IMR-90 (cell line): ENCODE data around the gene DIP2C. TPM values are rescaled to one million over a fixed set of nuclear protein-coding genes. Genes with fewer than 3 reads are reported as not detected.

Experiments used
- ATAC-seq: fragments of 200-7000 bp; cut with Tn5 transposase; 2 replicates; pipeline ENCODE4 v1.9.1; 2020; ENCODE audit warnings: low read depth, mild to moderate bottlenecking, moderate library complexity
- BruUV-seq: library from RNA; stranded (reverse); fragments of 400-500 nt; replicated peaks from 2 replicates; lab custom pipeline; 2021; lab: Mats Ljungman, UMichigan
- CTCF ChIA-PET: fragments of 300-600 bp; formaldehyde crosslinking; extraction: SDS; loops from one replicate; lab custom pipeline; 2021; ENCODE audit warnings: antibody characterized with exemption; lab: Yijun Ruan, JAX
- POLR2A ChIA-PET: fragments of 300-600 bp; sonication (Branson Sonifier 250); formaldehyde crosslinking; loops from one replicate; lab custom pipeline; 2022; ENCODE audit warnings: antibody characterized with exemption; ENCODE audit not compliant: unreplicated experiment; lab: Charles Lee
- DNase-seq: peaks from one replicate; pipeline ENCODE4 v3.0.0; 2013
- H2AFZ ChIP-seq: replicated peaks from 2 replicates; pipeline ENCODE3; 2013; ENCODE audit warnings: low read length, mild to moderate bottlenecking; ENCODE audit not compliant: poor library complexity
- H2AK5ac ChIP-seq: 2 replicates; pipeline ENCODE4 v1.6.1; 2013; ENCODE audit warnings: low read depth, low read length, inconsistent platforms
- H2AK9ac ChIP-seq: replicated peaks from 2 replicates; pipeline ENCODE3; 2013; ENCODE audit warnings: mild to moderate bottlenecking, low read depth, low read length, moderate library complexity; ENCODE audit not compliant: poor library complexity
- H2BK120ac ChIP-seq: 2 replicates; pipeline ENCODE4 v1.6.1; 2013; ENCODE audit warnings: low read depth, low read length, inconsistent platforms
- H2BK15ac ChIP-seq: 3 replicates; pipeline ENCODE4 v1.6.1; 2013; ENCODE audit warnings: low read depth, low read length, inconsistent platforms
- H2BK20ac ChIP-seq: 2 replicates; pipeline ENCODE4 v1.6.1; 2013; ENCODE audit warnings: low read depth, mild to moderate bottlenecking, inconsistent platforms, low read length, moderate library complexity
- H2BK5ac ChIP-seq: 2 replicates; pipeline ENCODE4 v1.6.1; 2013; ENCODE audit warnings: mild to moderate bottlenecking, low read depth, low read length, inconsistent platforms; ENCODE audit not compliant: poor library complexity, severe bottlenecking
- H3K14ac ChIP-seq: replicated peaks from 2 replicates; pipeline ENCODE4 v1.6.1; 2013; ENCODE audit warnings: low read depth, low read length, inconsistent platforms
- H3K18ac ChIP-seq: 2 replicates; pipeline ENCODE4 v1.6.1; 2013; ENCODE audit warnings: low read depth, low read length, control low read depth
- H3K23ac ChIP-seq: 2 replicates; pipeline ENCODE4 v1.6.1; 2013; ENCODE audit warnings: low read depth, low read length, inconsistent platforms
- H3K27ac ChIP-seq: 2 replicates; pipeline ENCODE4 v1.5.1; 2013; ENCODE audit warnings: mild to moderate bottlenecking, control low read depth, low read length; ENCODE audit not compliant: insufficient read depth
- H3K27me3 ChIP-seq: 2 replicates; pipeline ENCODE4 v1.6.1; 2013; ENCODE audit warnings: low read length; ENCODE audit not compliant: control insufficient read depth, insufficient read depth
- H3K36me3 ChIP-seq: 2 replicates; pipeline ENCODE4 v1.6.1; 2013; ENCODE audit warnings: low read length, mixed read lengths; ENCODE audit not compliant: control insufficient read depth, insufficient read depth
- H3K4ac ChIP-seq: 2 replicates; pipeline ENCODE4 v1.6.1; 2013; ENCODE audit warnings: low read depth, low read length, inconsistent platforms
- H3K4me1 ChIP-seq: 2 replicates; pipeline ENCODE4 v1.6.1; 2013; ENCODE audit warnings: low read length, mixed read lengths; ENCODE audit not compliant: control insufficient read depth, insufficient read depth
- H3K4me2 ChIP-seq: 2 replicates; pipeline ENCODE4 v1.6.1; 2013; ENCODE audit warnings: low read depth, mild to moderate bottlenecking, control low read depth, low read length, moderate library complexity
- H3K4me3 ChIP-seq: 2 replicates; pipeline ENCODE4 v1.5.1; 2013; ENCODE audit warnings: low read depth, mild to moderate bottlenecking, control low read depth, low read length, moderate library complexity; ENCODE audit not compliant: insufficient read depth
- H3K56ac ChIP-seq: 2 replicates; pipeline ENCODE4 v1.6.1; 2013; ENCODE audit warnings: low read length, inconsistent platforms; ENCODE audit not compliant: insufficient read depth; ENCODE audit errors: extremely low read depth
- H3K79me1 ChIP-seq, 2 experiments: 2 replicates each; pipeline ENCODE4 v1.6.1; 2013; ENCODE audit warnings: low read length in 2 of 2, inconsistent platforms in 1 of 2, low read depth in 1 of 2
- H3K9ac ChIP-seq: 2 replicates; pipeline ENCODE4 v1.6.1; 2013; ENCODE audit warnings: low read depth, low read length, control low read depth
- H3K9me1 ChIP-seq: 2 replicates; pipeline ENCODE4 v1.6.1; 2013; ENCODE audit warnings: low read length, inconsistent platforms; ENCODE audit not compliant: insufficient read depth
- H3K9me3 ChIP-seq: 2 replicates; pipeline ENCODE4 v1.6.1; 2013; ENCODE audit warnings: low read length; ENCODE audit not compliant: control insufficient read depth, insufficient read depth
- H4K20me1 ChIP-seq: 2 replicates; pipeline ENCODE4 v1.6.1; 2013; ENCODE audit warnings: low read length, inconsistent platforms; ENCODE audit not compliant: insufficient read depth
- H4K5ac ChIP-seq: 2 replicates; pipeline ENCODE4 v1.6.1; 2013; ENCODE audit warnings: mild to moderate bottlenecking, low read depth, low read length, control low read depth
- H4K8ac ChIP-seq, 2 experiments: 2 replicates each; pipeline ENCODE4 v1.6.1; 2013; ENCODE audit warnings: low read depth in 2 of 2, low read length in 2 of 2, control low read depth in 1 of 2, inconsistent platforms in 1 of 2
- H4K91ac ChIP-seq: 2 replicates; pipeline ENCODE4 v1.6.1; 2013; ENCODE audit warnings: low read depth, low read length, inconsistent platforms; ENCODE audit not compliant: insufficient read depth
- FOS ChIP-seq: fragments of 150-350 bp; IDR thresholded peaks from 2 replicates; pipeline ENCODE4 v1.6.1; 2016; ENCODE audit warnings: low read depth, low read length
- MAZ ChIP-seq: IDR thresholded peaks from 2 replicates; pipeline ENCODE4 v1.6.1; 2012; ENCODE audit warnings: low read depth, mild to moderate bottlenecking, low read length, improper control_type of control experiment, moderate library complexity, borderline replicate concordance
- POLR2A ChIP-seq: IDR thresholded peaks from 2 replicates; pipeline ENCODE4 v1.6.1; 2012; ENCODE audit warnings: mild to moderate bottlenecking, low read depth, low read length
- WGBS, 2 experiments: methylation state at CpG; one replicate each; pipeline versions ENCODE4 v1.1.5 to v1.1.7; 2013; ENCODE audit warnings: missing lambda C conversion rate in 2 of 2; ENCODE audit not compliant: insufficient read length in 1 of 2; ENCODE audit errors: extremely low coverage in 2 of 2; 5-methylcytosine and 5-hydroxymethylcytosine counted together
- dilution Hi-C: fragments of 300-500 bp; cut with HindIII; formaldehyde crosslinking; loops from one replicate; pipeline ENCODE4 v1.14.3; 2018; ENCODE audit warnings: low sequenced_read_pairs; ENCODE audit not compliant: unreplicated experiment
- in situ Hi-C: fragments of 300-500 bp; cut with MboI; formaldehyde crosslinking; loops from 3 replicates; pipeline ENCODE4 v1.14.3; 2019; ENCODE audit warnings: low sequenced_read_pairs, inconsistent platforms, mixed read lengths
- intact Hi-C: fragments of 100-400 bp; cut with micrococcal nuclease; formaldehyde crosslinking; loops from 2 replicates; pipeline ENCODE4 v1.10.0; 2022
- polyA plus RNA-seq, 3 experiments: library from polyadenylated mRNA; depleted of rRNA; stranded (reverse); fragments of >200 nt; gene quantifications; 2 replicates each; pipeline ENCODE4 v1.2.3, GENCODE V29; 2012; ENCODE audit warnings: low replicate concordance in 1 of 3
- total RNA-seq: library from RNA; depleted of rRNA; stranded (reverse); fragments of >200 nt; gene quantifications from 2 replicates; pipeline ENCODE4 v1.2.3, GENCODE V29; 2012
- TF ChIP-seq, protein P1 (sequence below): conservative IDR thresholded peaks from 2 replicates; pipeline ENCODE4 v1.5.1; 2012; ENCODE audit warnings: mild to moderate bottlenecking, low read depth, low read length, improper control_type of control experiment

Gene DIP2C
- total and polyA plus RNA-seq, 2 of the 4 experiments (the other 2 are of a cell fraction) = 8.6 to 17.3 TPM

- no peak overlapping the region; the same call in 1 of the 2 replicates for H4K91ac ChIP-seq
- peak overlapping the region; percentile 30; the same call in 1 of the 2 replicates for H4K5ac ChIP-seq
- TF ChIP-seq FOS = no peak
- TF ChIP-seq POLR2A = no peak
- no peak for TF ChIP-seq MAZ
- TF ChIP-seq, protein P1, sequence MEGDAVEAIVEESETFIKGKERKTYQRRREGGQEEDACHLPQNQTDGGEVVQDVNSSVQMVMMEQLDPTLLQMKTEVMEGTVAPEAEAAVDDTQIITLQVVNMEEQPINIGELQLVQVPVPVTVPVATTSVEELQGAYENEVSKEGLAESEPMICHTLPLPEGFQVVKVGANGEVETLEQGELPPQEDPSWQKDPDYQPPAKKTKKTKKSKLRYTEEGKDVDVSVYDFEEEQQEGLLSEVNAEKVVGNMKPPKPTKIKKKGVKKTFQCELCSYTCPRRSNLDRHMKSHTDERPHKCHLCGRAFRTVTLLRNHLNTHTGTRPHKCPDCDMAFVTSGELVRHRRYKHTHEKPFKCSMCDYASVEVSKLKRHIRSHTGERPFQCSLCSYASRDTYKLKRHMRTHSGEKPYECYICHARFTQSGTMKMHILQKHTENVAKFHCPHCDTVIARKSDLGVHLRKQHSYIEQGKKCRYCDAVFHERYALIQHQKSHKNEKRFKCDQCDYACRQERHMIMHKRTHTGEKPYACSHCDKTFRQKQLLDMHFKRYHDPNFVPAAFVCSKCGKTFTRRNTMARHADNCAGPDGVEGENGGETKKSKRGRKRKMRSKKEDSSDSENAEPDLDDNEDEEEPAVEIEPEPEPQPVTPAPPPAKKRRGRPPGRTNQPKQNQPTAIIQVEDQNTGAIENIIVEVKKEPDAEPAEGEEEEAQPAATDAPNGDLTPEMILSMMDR = no peak
- peaks cover 15% of the 10 kb centered on the region for H3K36me3 ChIP-seq
- H2BK20ac ChIP-seq = peak overlapping the region; percentile 47; the same call in 1 of the 2 replicates
- dilution Hi-C loops = no loop called here
- H2BK15ac ChIP-seq = peak overlapping the region; percentile 67; the same call in 1 of the 3 replicates
- in situ Hi-C loops = no loop called here
- BruUV-seq = no TSS peak
- no peak for ATAC-seq
- H3K56ac ChIP-seq = no peak overlapping the region
- peak overlapping the region in 1 of 2 experiments; percentile 39; a peak in 1 of 4 replicates for H4K8ac ChIP-seq
- H2BK5ac ChIP-seq = no peak overlapping the region
- no peak overlapping the region for H3K23ac ChIP-seq
- H3K4me1 ChIP-seq = peaks cover 16% of the 10 kb centered on the region
- peak overlapping the region; percentile 55 for H2BK120ac ChIP-seq
- peaks cover 21% of the 10 kb centered on the region for H3K9me1 ChIP-seq
- peak overlapping the region; percentile 42 for H2AK9ac ChIP-seq
- peak overlapping the region; percentile 81 for H3K4ac ChIP-seq
- peak overlapping the region; percentile 8 for H2AFZ ChIP-seq
- peak overlapping the region; percentile 82 for H3K14ac ChIP-seq
- intact Hi-C loops = no loop called here
- peaks cover 6% of the 10 kb centered on the region; the same call in 1 of the 2 replicates for H4K20me1 ChIP-seq
- no peaks in the 10 kb centered on the region for H3K9me3 ChIP-seq
- H2AK5ac ChIP-seq = peak overlapping the region; percentile 95
- H3K4me2 ChIP-seq = peak overlapping the region; percentile 3; the same call in 1 of the 2 replicates
- DNase-seq = no peak
- H3K79me1 ChIP-seq = peaks cover 0 to 38% of the 10 kb centered on the region in 2 experiments; a peak in 3 of 4 replicates
- H3K27ac ChIP-seq = peak overlapping the region; percentile 27; the same call in 1 of the 2 replicates
- ChIA-PET POLR2A (no interaction called here), CTCF (no interaction called here)
- no peak overlapping the region for H3K4me3 ChIP-seq
- WGBS, 2 experiments = 77% methylated on average over 4 of the region's 12 CpGs; no CpG with 5 or more reads in 1 of the 2 experiments
- H3K9ac ChIP-seq = no peak overlapping the region
- no peaks in the 10 kb centered on the region for H3K27me3 ChIP-seq
- H3K18ac ChIP-seq = peak overlapping the region; percentile 40
Measured at GRCh38 chr10:317926-318325, 371.5 kb downstream of the DIP2C start.
